Peyer's patch (tissue), 4 donors: ENCODE measurements around the gene FLCN. TPM values are rescaled to one million over a fixed set of nuclear protein-coding genes. Genes with fewer than 3 reads are reported as not detected.

ENCODE experiments used
- DNase-seq, 3 donors: peaks; one replicate each; pipeline ENCODE4 v3.0.0-alpha.2; 2017 to 2019
- H3K27ac ChIP-seq, 4 donors: fragments of 200-600 bp; sonication (generic); one replicate each; pipeline ENCODE4 v1.5.1; 2016 to 2019
- H3K27me3 ChIP-seq, 2 donors: fragments of 200-600 bp; sonication (generic); one replicate each; pipeline ENCODE4 v1.5.1; 2019
- H3K36me3 ChIP-seq, 3 donors: fragments of 200-600 bp; sonication (generic); one replicate each; pipeline ENCODE4 v1.5.1; 2016 to 2019
- H3K4me1 ChIP-seq, 4 donors: fragments of 200-600 bp; sonication (generic); one replicate each; pipeline ENCODE4 v1.5.1; 2016 to 2019
- H3K4me3 ChIP-seq, 4 donors: fragments of 200-600 bp; sonication (generic); 1 replicate in 3 of 4; 2 replicates in 1 of 4; pipeline ENCODE4 v1.5.1; 2016 to 2019; ENCODE audit warnings: mild to moderate bottlenecking in 1 of 4
- H3K9me3 ChIP-seq, 4 donors: fragments of 200-600 bp; sonication (generic); one replicate each; pipeline ENCODE4 v1.5.1; 2016 to 2019; ENCODE audit warnings: mild to moderate bottlenecking in 1 of 4
- POLR2A ChIP-seq, 2 donors: fragments of 450-650 bp; IDR thresholded peaks; one replicate each; pipeline ENCODE4 v1.5.1; 2017; ENCODE audit warnings: antibody characterized with exemption in 2 of 2, mild to moderate bottlenecking in 2 of 2, moderate library complexity in 2 of 2
- total RNA-seq, 4 donors: library from RNA; depleted of rRNA; stranded (reverse); fragments of >200 nt; gene quantifications; one replicate each; pipeline ENCODE4 v1.1.0, GENCODE V29; 2016
- TF ChIP-seq, protein P1 (sequence below), 6 experiments: fragments of 450-650 bp in 4 of 6; fragments of 200-600 bp in 2 of 6; sonication (generic) in 1 of 6; IDR thresholded peaks; one replicate each; pipeline ENCODE4 v1.5.1; 2017 to 2019; ENCODE audit warnings: antibody characterized with exemption in 6 of 6, mild to moderate bottlenecking in 3 of 6, moderate library complexity in 1 of 6

FLCN gene
- total RNA-seq, 4 donors from 2014 or later, result 186 to 243 (median 210) TPM

DNA sequence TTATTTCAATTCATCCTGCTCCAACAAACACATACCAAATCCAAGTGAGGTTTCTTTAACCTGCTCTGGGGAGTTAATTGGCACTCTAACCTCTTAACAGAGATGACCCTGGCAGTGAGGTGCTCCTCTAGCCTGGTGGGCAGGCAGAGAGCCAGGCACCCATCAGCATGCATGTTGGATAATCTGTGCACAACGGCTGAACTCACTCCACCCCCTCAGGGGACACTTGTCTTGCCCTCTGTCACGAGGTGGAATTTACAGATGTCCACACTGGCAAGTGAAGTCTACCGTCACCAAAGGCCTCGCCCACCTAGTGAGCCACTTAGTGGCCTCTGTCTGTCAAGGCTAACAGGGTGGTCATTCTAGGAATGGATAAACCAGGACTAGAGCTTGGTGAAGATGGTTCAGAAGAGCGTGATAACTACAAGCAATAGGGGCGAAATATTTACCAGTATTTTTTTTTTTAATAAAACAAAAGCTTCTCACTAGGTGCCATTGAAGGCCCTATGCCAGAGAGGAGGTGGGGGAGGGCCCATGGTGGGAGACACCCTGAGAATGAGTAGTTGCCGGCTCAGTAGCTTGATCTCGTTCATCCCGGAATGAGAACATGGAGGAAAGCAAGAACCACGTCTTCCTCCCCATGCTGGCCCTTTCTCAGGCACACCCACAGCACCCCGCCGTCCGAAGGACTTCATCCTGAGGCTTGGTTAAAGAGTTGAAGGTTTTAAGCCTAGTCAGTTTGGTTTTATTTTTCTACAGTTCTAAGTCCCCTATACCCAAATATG is 56.0 kb downstream of the FLCN start:
- Histone ChIP-seq H3K4me1 (peaks cover 0 to 13% (median 4%) of the 10 kb centered on the region in 4 donors), H3K27me3 (no peaks in the 10 kb centered on the region), H3K4me3 (no peak overlapping the region), H3K27ac (peak overlapping the region in 2 of 4 donors; percentile 35 to 57), H3K9me3 (no peaks in the 10 kb centered on the region), H3K36me3 (peaks cover 0 to 82% (median 0%) of the 10 kb centered on the region in 3 donors)
- no peak for DNase-seq
- TF ChIP-seq, protein P1, sequence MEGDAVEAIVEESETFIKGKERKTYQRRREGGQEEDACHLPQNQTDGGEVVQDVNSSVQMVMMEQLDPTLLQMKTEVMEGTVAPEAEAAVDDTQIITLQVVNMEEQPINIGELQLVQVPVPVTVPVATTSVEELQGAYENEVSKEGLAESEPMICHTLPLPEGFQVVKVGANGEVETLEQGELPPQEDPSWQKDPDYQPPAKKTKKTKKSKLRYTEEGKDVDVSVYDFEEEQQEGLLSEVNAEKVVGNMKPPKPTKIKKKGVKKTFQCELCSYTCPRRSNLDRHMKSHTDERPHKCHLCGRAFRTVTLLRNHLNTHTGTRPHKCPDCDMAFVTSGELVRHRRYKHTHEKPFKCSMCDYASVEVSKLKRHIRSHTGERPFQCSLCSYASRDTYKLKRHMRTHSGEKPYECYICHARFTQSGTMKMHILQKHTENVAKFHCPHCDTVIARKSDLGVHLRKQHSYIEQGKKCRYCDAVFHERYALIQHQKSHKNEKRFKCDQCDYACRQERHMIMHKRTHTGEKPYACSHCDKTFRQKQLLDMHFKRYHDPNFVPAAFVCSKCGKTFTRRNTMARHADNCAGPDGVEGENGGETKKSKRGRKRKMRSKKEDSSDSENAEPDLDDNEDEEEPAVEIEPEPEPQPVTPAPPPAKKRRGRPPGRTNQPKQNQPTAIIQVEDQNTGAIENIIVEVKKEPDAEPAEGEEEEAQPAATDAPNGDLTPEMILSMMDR (IDR thresholded peaks at IDR 0.05), result no peak
- no peak for TF ChIP-seq POLR2A (IDR thresholded peaks at IDR 0.05)

DNA sequence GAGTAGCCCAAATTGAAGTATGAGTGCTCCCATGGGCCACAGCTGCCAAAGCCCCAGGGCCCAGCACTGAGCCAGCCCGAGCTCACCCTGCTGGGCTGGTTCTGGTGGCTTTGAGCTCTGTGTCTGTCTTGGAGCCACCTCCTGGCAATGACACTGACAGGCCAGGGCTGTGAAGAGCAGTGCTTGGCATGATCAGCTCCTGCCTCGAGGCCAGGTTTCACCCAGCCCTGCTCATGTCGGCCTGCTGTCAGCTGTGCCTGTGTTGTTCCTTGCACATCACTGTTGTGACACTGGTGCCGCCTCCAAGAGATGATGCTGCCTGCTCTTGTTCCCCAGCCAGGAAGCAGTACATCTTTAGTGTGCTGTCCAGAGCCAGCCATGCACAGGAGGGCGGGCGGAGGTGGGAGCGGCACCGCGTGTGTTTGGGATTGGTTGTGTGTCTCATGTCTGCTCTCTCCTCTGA is 56.8 kb downstream of the FLCN start:
- TF ChIP-seq POLR2A (IDR thresholded peaks at IDR 0.05), result no peak
- TF ChIP-seq, protein P1 (IDR thresholded peaks at IDR 0.05), result no peak
- peaks cover 0 to 89% (median 0%) of the 10 kb centered on the region in 3 donors for H3K36me3 ChIP-seq
- no peaks in the 10 kb centered on the region for H3K9me3 ChIP-seq
- no peak overlapping the region for H3K4me3 ChIP-seq
- H3K27ac ChIP-seq, result peak overlapping the region; percentile 10 to 55 (median 49)
- H3K27me3 ChIP-seq, result no peaks in the 10 kb centered on the region
- DNase-seq, result no peak
- H3K4me1 ChIP-seq, result peaks cover 0 to 17% (median 4%) of the 10 kb centered on the region in 4 donors

DNA sequence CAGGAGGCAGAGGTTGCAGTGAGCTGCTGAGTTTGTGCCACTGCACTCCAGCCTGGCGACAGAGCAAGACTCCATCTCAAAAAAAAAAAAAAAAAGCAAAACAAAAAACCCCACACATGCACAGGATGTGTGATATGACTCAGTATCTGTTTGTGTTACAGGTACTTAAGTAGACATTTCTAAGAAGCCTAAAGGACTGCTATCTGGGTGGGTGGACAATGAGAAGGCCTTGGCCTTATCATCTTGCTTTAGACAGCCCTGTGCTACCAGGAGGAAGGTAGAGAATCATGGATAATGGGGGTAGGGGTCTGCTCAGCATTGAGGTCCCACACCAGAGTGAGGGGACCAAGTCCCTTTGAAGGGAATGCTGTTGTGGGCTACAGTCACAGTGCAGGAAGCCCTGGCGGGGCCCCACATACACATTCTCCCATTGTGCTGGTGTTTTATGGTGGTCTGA is 57.6 kb downstream of the FLCN start:
- no peak for DNase-seq
- Histone ChIP-seq H3K4me3 (no peak overlapping the region), H3K9me3 (no peaks in the 10 kb centered on the region), H3K27me3 (no peaks in the 10 kb centered on the region), H3K27ac (peak overlapping the region; percentile 10 to 55 (median 49)), H3K4me1 (peaks cover 0 to 17% (median 4%) of the 10 kb centered on the region in 4 donors), H3K36me3 (peaks cover 0 to 96% (median 0%) of the 10 kb centered on the region in 3 donors)
- TF ChIP-seq POLR2A (IDR thresholded peaks at IDR 0.05), result no peak
- TF ChIP-seq, protein P1 (IDR thresholded peaks at IDR 0.05), result no peak

DNA sequence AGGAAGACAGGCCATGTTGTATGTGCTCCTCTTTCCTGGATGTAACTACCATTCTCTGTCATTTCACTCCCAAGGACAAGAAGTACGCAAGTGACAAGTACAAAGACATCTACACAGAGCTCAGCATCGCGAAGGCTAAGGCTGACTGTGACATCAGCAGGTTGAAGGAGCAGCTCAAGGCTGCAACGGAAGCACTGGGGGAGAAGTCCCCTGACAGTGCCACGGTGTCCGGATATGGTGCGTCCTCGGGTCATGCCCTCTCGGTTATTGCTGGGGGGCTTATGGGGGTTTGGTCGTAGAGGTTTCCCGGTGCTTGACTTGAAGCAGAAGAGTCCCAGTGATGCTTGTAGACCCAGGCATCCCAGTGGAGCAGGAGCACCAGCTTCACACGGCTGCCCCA is 59.8 kb downstream of the FLCN start:
- Histone ChIP-seq H3K9me3 (no peaks in the 10 kb centered on the region), H3K27ac (peak overlapping the region in 1 of 4 donors; percentile 4), H3K36me3 (peaks cover 0 to 99% (median 0%) of the 10 kb centered on the region in 3 donors), H3K4me1 (peaks cover 0 to 14% (median under 1%) of the 10 kb centered on the region in 4 donors), H3K4me3 (no peak overlapping the region), H3K27me3 (no peaks in the 10 kb centered on the region)
- no peak for TF ChIP-seq POLR2A (IDR thresholded peaks at IDR 0.05)
- TF ChIP-seq, protein P1 (IDR thresholded peaks at IDR 0.05), result no peak
- DNase-seq, result no peak

DNA sequence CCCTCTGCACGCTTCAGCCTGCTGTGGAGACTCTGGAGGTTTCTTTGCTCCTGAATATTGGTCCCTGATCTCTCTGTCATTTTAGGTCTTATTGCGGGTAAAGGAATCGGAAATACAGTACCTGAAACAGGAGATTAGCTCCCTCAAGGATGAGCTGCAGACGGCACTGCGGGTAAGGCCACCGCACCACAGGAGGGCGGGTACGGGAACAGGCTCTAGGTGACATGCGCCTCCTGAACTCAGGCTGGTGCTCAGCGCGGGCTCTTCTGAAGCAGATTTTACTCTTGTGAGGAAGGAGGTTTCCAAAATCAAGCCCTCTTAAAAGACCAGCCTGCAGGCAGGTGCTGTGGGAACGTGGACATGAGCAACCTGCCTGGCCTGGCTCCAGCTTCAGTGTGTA is 60.6 kb downstream of the FLCN start:
- peaks cover 0 to 96% (median 0%) of the 10 kb centered on the region in 3 donors for H3K36me3 ChIP-seq
- H3K9me3 ChIP-seq, result no peaks in the 10 kb centered on the region
- no peak overlapping the region for H3K4me3 ChIP-seq
- H3K4me1 ChIP-seq, result peaks cover 0 to 5% (median 0%) of the 10 kb centered on the region in 4 donors
- DNase-seq, result no peak
- H3K27ac ChIP-seq, result peak overlapping the region in 3 of 4 donors; percentile 4 to 46 (median 46)
- H3K27me3 ChIP-seq, result no peaks in the 10 kb centered on the region
- TF ChIP-seq, protein P1 (IDR thresholded peaks at IDR 0.05), result no peak
- no peak for TF ChIP-seq POLR2A (IDR thresholded peaks at IDR 0.05)
